ENCODE results near the gene GATA1. TPM values are rescaled to one million over a fixed set of nuclear protein-coding genes. Genes with fewer than 3 reads are reported as not detected.
A peak's percentile ranks its signal among the peaks of the same experiment; 100 is the strongest.

Gene GATA1
- total and polyA plus RNA-seq, 10 of the 15 experiments (the other 5 are each of a cell fraction or from before 2014, with no cell fraction given), result 0.24 to 0.36 TPM; not detected in 8

- SMC1A ChIA-PET (ENCODE audit: uncharacterized antibody, unreplicated experiment), result no interaction called here
- Histone ChIP-seq H4K20me1 (ENCODE audit: control insufficient read depth, insufficient read depth) (no peaks in the 10 kb centered on the region), H3K36me3 (ENCODE audit: control insufficient read depth in 2 of 2, insufficient read depth in 2 of 2, low read length in 1 of 2) (no peaks in the 10 kb centered on the region), H3K4me2 (ENCODE audit: control insufficient read depth, insufficient read depth) (no peak overlapping the region), H2AFZ (ENCODE audit: control insufficient read depth, low read depth, low read length) (no peak overlapping the region), H3K9me3 (replicated peaks; ENCODE audit: control insufficient read depth, insufficient read depth, low read length) (no peaks in the 10 kb centered on the region; the same call in 2 of the 3 replicates), H3K79me2 (ENCODE audit: control insufficient read depth, insufficient read depth, low read length) (no peaks in the 10 kb centered on the region), H3K27me3 (replicated peaks in 1 of 2; ENCODE audit: control insufficient read depth in 2 of 2, insufficient read depth in 2 of 2, low read length in 1 of 2) (0 out of 4 replicates have a peak, but pooled peaks cover 0 to 2% of the 10 kb centered on the region in 2 experiments), H3K4me1 (ENCODE audit: control insufficient read depth, insufficient read depth, low read length) (no peaks in the 10 kb centered on the region), H3K4me3 (no peak overlapping the region), H3K9ac (ENCODE audit: control insufficient read depth, insufficient read depth, low read length) (no peak overlapping the region), H3K27ac (ENCODE audit: control insufficient read depth, insufficient read depth) (no peak overlapping the region)
- WGBS (ENCODE audit: insufficient coverage, insufficient replicate concordance, low lambda C conversion rate, missing lambda C conversion rate), result 67% methylated on average over 6 of the region's 6 CpGs
- FAIRE-seq (no peak), DNase-seq (ENCODE audit: low read depth, low spot score) (no peak), ATAC-seq (no peak)
- TF ChIP-seq CREM (IDR thresholded peaks at IDR 0.05; ENCODE audit: low read depth) (no peak), CBFB (IDR thresholded peaks at IDR 0.05; ENCODE audit: low read depth) (no peak), MXI1 (IDR thresholded peaks at IDR 0.05; ENCODE audit: low read depth, low read length) (no peak), STAT3 (IDR thresholded peaks at IDR 0.05; ENCODE audit: low read depth, low read length) (no peak), DPF2 (IDR thresholded peaks at IDR 0.05) (no peak), SMARCA5 (IDR thresholded peaks at IDR 0.05) (no peak), ZNF622 (IDR thresholded peaks at IDR 0.05) (no peak), NFYA (IDR thresholded peaks at IDR 0.05; ENCODE audit: borderline replicate concordance, low read depth, low read length) (no peak), SRF (IDR thresholded peaks at IDR 0.05; ENCODE audit: low read depth in 2 of 2, low read length in 2 of 2) (no peak), SUZ12 (IDR thresholded peaks at IDR 0.05; ENCODE audit: unreplicated experiment) (no peak), JUNB (IDR thresholded peaks at IDR 0.05) (no peak), TCF3 (IDR thresholded peaks at IDR 0.05; ENCODE audit: borderline replicate concordance, insufficient read depth, low read depth, low read length) (no peak), ASH2L (IDR thresholded peaks at IDR 0.05; ENCODE audit: borderline replicate concordance, low read depth) (no peak), BMI1 (IDR thresholded peaks at IDR 0.05; ENCODE audit: borderline replicate concordance) (no peak)
- intact Hi-C loops (cut with micrococcal nuclease; ENCODE audit: unreplicated experiment), result no loop called here
- BruUV-seq (replicated peaks), result TSS peak; percentile 67
- CTCF ChIA-PET, result interaction anchor here (0.8 kb wide), 1 partner anchor 64 kb away, joined by 3 read pairs; no protein-coding TSS in a partner anchor
- in situ Hi-C loops (cut with MboI), result loop anchor here (10.0 kb wide), 1 partner anchor 48 kb away; no protein-coding TSS in a partner anchor
- POLR2A ChIA-PET, result no interaction called here
- RAD21 ChIA-PET (ENCODE audit: unreplicated experiment), result no interaction called here
Measured at GRCh38 chrX:48823053-48823452, 36.7 kb downstream of the GATA1 start.

Measured in GM12878 (cell line).